ENCODE measurements around the gene UBE2D4.
"Not testable (repeated sequence)": the region's sequence is repeated elsewhere in the genome, so short reads cannot be mapped to it uniquely, and the experiment has no call there.

UBE2D4 gene

DNA sequence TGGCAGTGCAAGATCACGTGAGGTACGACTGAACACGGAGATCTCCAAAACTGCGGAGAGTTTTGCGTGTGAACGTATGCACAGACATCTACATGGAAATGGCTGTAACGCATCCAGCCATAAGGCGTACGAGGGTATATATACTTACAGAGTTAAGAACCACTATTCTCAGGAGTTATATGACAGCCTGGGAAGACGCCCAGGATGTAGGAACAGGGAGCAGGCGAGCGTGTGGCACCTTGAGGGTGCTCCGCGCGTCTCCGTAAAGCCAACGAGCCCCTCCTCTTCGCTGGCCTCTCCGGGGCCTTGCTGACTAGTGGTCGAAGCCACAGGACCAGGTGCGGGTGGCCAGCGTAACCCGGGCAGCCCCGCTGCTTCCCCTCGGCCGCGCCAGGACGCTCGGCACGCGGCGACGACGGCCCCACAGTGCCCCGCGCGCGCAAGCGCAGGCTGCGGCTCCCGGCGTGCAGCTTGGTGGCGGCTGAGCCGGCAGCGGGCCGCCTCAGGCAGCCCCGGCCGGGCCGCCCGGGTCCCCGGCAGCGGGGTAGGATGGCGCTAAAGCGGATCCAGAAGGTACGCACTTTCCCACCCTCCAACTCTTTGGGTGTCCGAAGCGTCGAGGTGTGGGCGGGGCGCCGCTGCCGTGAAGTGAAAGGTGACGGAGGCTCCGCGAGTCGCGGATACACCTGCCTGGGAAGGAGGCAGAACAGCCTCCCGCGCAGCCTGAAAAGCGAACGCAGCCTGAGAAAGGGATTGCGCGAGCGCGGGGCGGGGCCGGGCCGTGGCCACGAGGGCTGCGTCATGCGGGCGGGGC is at the start of gene UBE2D4:
TSS of gene UBE2D4 (plus strand) at position 453 of the 814 bp plus-strand sequence. CDS start at position 550, 97 bp downstream.
- peak; percentile 90 for DNase-seq (ENCODE audit: low spot score)

DNA sequence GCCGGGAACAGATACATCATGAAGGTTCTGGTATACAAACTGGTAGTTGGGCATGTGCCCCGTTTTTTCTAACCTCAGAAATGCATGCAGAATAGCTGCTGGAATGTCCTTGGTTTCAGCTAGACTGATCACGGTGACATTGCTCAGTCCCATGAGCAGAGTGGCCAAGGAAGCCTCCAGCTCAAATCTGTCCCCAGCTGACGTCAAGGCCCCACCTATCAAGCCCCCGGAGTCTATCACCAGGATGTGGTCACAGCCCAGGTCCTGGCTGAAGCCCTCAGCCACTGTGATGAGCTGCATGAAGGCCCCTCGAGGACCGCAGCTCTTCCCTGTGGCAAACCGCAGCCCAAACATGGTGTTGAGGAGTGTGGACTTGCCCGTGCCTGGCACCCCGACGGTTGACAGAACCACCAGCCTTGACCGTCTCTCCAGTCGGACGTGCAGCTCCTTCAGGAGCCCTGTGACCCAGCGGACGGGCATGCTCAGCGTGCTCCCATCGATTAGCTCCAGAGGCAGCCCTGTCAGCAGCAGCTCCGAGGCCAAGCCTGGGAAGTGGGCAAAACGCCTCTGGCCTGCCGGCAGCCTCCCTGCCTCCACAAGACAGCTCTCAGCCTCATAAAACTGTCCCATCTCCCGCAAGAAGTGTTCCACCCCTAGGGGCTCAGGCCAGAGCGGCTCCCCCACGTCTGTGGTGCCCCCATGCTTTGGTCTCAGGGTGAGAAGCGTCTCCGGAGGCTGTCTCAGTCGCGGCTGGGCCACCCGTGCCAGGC is 49.1 kb upstream of the UBE2D4 start:
- DNase-seq (ENCODE audit: low spot score) = no peak

DNA sequence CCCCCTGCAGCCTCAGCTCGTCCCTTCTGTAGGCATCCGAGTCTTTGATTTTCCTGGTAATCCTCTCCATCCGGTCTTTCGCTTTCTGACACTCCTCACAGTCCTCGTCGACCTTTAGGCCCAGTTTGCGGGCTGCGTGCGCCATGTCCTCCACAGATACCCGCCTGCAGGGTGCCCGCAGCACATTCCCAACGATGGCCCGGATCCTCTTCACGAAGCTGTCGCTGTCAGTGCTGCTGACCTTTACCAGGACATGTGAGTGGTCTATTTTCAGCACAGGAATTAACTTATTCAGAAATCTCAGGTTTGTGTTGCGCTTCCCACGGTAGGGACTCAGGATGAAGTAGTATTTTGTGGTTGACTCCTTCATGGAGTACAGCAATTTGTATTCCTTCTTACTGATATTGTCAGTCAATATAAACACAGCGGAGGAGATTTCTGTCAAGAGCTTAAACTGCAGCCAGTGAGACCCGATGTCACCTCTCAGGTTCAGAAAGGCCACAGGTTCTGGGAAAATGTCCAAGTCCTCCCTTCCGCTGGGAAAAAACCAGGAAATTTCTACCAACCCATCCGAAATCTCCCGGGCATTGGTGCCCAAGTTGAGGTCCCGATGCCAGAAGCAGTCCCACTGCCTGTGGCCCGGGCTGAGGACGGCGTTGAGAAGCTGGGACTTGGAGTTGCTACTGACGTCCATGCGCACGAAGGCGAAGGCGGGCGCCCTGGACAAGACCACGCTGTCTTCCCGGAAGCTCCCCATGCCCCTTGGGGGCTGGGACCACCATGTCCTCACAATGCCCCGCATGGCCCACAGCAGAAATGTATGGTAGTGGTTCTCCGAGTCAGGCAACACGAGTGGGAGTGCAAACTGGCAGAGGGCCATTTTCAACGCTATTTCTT is 48.0 kb upstream of the UBE2D4 start:
- no peak for DNase-seq (ENCODE audit: low spot score)

DNA sequence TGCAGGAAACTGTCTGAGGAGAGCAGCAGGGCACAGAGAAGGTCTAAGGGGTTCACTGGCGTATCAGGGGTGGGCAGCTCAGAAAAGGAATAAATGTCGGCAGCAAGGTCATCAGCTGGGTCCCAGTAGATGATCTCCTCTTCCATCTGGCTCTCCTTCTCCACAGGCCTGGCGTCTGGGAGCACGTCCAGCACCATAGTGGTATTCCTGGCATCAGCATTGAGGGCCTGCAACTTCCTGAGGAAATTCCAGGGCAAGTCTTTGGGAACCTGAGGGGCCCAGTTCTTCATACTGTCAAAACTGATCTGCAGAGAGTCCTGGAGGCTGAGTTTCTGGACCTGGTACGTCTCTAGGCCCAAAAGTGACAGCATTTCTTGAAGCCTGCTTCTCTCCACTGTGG is 47.4 kb upstream of the UBE2D4 start:
- DNase-seq (ENCODE audit: low spot score) = no peak

DNA sequence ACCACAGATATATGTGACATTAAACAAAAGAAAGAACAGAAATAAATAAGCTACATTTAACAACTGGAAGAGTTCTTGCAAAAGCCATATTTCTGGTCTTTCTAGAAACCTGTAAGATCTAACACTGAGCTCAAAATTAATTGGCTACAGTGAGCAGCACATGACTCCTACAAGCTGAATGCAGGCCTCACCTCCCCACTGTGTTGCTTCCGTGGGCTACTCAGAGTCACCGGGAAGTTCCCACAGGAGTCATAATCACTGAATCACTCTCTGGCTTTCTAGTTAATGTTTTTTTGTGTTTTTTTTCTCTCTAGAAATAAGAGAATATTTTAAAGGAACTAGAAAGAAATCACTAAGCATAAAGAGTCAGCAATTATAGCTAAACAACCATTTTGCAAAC is 46.8 kb upstream of the UBE2D4 start:
- DNase-seq (ENCODE audit: low spot score) = no peak

DNA sequence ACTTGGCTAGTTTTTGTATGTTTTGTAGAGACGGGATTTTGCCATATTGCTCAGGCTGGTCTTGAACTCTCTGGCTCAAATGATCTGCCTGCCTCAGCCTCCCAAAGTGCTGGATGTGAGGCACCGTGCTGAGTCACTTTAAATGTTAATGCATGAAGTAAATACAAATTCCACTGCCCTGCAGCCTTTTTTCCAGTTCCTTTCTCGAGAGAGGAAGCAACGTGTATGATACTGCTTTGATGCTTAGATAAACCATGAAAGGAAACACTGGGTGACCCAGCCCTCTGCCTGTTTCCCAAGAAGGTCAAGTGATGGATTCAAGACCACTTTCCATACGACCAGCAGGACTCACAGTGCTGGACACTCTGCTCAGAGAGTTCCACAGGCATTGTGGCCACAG is 45.6 kb upstream of the UBE2D4 start:
- DNase-seq (ENCODE audit: low spot score) = no peak

- no peak for DNase-seq (ENCODE audit: low spot score)
Observed at GRCh38 chr7:43884209-43884608, 42.0 kb upstream of the UBE2D4 start.

DNA sequence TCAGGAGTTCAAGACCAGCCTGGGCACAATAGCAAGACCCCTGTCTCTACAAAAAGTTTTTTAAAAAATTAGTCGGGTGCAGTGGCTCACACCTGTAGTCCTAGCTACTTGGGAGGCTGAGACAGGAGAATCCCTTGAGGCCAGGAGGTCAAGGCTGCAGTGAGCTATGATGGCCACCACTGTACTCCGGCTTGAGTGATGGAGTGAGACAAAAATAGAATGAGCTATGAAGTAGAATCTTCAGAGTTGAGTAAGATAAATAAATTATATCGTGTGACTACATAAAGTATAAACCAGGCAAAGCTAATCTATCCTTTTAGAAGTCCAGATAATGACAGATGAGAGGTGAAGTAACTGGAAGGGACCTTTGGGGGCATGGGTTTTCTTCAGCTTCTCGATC is 41.6 kb upstream of the UBE2D4 start:
- DNase-seq (ENCODE audit: low spot score) = no peak

GRCh38 chr7:43888993-43889945 is 37.0 kb upstream of the UBE2D4 start:
- DNase-seq (ENCODE audit: low spot score) = no peak

GRCh38 chr7:43890468-43890867 is 35.8 kb upstream of the UBE2D4 start:
- no peak for DNase-seq (ENCODE audit: low spot score)

- DNase-seq (ENCODE audit: low spot score) = no peak
Observed at GRCh38 chr7:43891069-43891955, 34.9 kb upstream of the UBE2D4 start.

- no peak for DNase-seq (ENCODE audit: low spot score)
Observed at GRCh38 chr7:43895847-43896415, 30.3 kb upstream of the UBE2D4 start.

DNA sequence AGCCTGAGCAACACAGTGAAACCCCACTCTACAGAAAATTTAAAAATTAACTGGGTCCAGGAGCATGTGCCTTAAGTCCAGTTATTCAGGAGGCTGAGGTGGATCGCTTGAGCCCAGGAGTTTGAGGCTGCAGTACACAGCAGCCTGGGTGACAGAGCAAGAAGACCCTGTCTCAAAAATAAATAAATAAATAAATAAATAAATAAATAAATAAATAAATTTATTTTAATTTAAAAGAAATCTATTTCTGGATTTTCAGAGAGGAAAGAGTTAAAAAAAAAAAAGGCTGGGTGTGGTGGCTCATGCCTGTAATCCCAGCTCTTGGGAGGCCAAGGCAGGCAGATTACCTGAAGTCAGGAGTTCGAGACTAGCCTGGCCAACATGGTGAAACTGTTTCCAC is 27.7 kb upstream of the UBE2D4 start:
- not testable (repeated sequence) for DNase-seq (ENCODE audit: low spot score)

DNA sequence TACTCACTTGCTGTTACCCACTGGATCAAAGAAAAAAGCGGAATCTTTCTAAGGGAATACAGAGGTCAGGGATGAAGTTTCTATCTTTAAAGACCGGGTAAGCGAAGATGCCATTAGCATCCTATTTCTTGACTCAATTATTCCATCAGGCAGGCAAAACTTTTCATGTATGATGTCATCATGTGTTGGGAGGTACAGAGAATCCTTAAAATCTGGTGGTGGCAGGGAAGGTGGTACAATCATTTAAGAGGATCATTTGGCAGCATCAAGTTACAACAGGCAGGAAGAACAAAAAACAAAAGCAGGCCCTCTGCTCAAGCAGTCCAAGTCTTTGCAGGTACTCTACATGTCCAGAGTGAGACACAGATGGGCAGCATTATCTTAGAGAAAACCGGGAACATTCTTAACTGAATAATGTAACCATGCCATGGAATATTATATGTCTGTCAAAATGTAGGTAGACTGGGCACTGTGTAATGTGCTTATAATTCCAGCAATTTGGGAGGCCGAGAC is 23.6 kb upstream of the UBE2D4 start:
- no peak for DNase-seq (ENCODE audit: low spot score)

DNA sequence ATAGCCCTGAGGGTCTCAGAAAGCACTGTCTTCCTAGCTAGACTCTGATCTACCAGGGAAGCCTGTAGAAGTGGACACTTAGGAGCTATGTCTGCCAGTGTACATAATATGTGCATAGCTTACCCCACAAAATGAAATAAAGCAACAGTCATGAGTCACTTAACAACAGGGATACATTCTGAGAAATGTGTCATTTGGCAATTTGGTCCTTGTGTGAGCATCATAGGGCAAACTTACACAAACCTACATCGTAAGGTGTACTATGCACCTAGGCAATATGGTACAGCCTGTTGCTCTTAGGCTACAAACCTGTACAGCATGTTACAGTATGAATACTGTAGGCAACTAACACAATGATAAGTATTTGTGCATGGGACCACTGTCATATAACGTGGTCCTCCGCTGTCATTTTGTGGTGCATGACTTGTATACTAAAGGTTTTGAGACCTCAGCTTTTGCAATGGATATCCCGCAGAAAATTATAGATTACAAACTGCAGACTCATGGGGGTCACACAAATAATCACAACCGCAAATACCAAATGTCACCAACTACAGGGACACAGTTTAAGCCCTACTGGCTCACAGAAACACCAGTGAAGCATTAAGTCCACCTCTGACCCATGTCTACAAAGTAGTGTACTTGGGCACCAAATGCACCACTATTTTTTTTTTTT is 21.6 kb upstream of the UBE2D4 start:
- DNase-seq (ENCODE audit: low spot score) = no peak

DNA sequence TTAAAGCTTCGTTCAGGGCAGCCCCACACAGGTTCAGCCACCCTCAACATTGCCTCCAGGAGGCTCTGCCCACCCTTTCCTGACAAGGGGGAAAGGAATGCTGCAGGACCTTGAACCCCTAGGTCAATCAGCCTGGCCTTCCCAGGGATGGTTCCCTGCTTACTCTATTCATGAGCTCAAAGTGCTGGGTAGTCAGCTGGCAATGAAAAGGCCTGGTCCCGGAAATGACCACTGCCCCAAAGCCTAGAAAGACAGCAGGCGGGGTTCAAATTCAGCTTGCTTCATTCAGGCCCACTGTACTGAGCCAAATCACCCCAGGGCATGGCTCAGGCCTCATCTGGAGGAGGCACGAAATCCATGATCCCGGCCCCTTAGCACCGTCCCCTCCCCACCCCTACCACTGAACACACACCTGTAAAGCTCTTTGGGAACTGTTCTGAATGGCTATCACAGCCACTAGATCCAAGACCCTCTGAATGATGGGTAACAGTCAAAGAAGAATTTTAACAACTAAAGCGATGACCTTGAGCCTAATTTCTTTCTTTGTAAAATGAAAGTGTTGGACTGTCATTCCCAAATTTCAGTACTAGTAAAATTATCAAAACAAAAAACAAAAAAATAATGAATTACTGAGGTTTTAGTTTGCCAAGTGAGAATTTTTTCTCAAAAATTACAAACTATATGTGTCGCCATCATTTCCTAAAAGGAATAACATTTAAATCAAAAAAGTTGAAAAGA is 20.9 kb upstream of the UBE2D4 start:
- no peak for DNase-seq (ENCODE audit: low spot score)

- peak; percentile 59 for DNase-seq (ENCODE audit: low spot score)
Observed at GRCh38 chr7:43905956-43906330, 20.3 kb upstream of the UBE2D4 start.

GRCh38 chr7:43906331-43907010 is 19.8 kb upstream of the UBE2D4 start, which contains the start of gene URGCP:
Gene URGCP, minus strand, starts transcription at chr7:43906596. Its CDS starts 21 bp downstream, at chr7:43906575.
- peak; percentile 79 for DNase-seq (ENCODE audit: low spot score)
